Keratinocyte (primary cell): ENCODE measurements around the gene MERTK. TPM values are rescaled to one million over a fixed set of nuclear protein-coding genes. Genes with fewer than 3 reads are reported as not detected.
A peak's percentile ranks its signal among the peaks of the same experiment; 100 is the strongest.

ENCODE experiments used
- DNase-seq: peaks from one replicate; pipeline ENCODE4 v3.0.0-alpha.2; 2011; ENCODE audit warnings: low read depth, missing footprints, low spot score
- FAIRE-seq: peaks from 2 replicates; lab custom pipeline; 2011; peaks lifted over from hg19 to GRCh38; lab: Jason Lieb, UNC
- H2AFZ ChIP-seq: 2 replicates; pipeline ENCODE4 v1.6.0; 2012; ENCODE audit warnings: low read length, control low read depth, inconsistent platforms; ENCODE audit not compliant: control insufficient read depth
- H3K27ac ChIP-seq: 2 replicates; pipeline ENCODE4 v1.5.1; 2011; ENCODE audit warnings: low read length; ENCODE audit not compliant: control insufficient read depth, insufficient read depth
- H3K27me3 ChIP-seq: 3 replicates; pipeline ENCODE4 v1.6.0; 2011; ENCODE audit warnings: low read length; ENCODE audit not compliant: control insufficient read depth, insufficient read depth; ENCODE audit errors: extremely low read depth
- H3K36me3 ChIP-seq, 2 experiments: 2 replicates in 1 of 2; 3 replicates in 1 of 2; pipeline ENCODE4 v1.5.1; 2011; ENCODE audit warnings: low read length in 2 of 2, mild to moderate bottlenecking in 1 of 2; ENCODE audit not compliant: control insufficient read depth in 2 of 2, insufficient read depth in 2 of 2; ENCODE audit errors: extremely low read depth in 1 of 2
- H3K4me1 ChIP-seq: 3 replicates; pipeline ENCODE4 v1.5.1; 2011; ENCODE audit warnings: low read length; ENCODE audit not compliant: control insufficient read depth, insufficient read depth; ENCODE audit errors: extremely low read depth
- H3K4me2 ChIP-seq: 3 replicates; pipeline ENCODE4 v1.6.0; 2011; ENCODE audit warnings: low read depth, low read length; ENCODE audit not compliant: control insufficient read depth, insufficient read depth; ENCODE audit errors: extremely low read depth
- H3K4me3 ChIP-seq, 3 experiments: fragments of 200-600 bp in 1 of 3; sonication (generic) in 1 of 3; 2 replicates in 2 of 3; 3 replicates in 1 of 3; pipeline ENCODE4 v1.5.1; 2011 to 2016; ENCODE audit warnings: low read length in 3 of 3, mild to moderate bottlenecking in 3 of 3, control low read depth in 2 of 3, inconsistent platforms in 1 of 3, low read depth in 1 of 3, mixed read lengths in 1 of 3, mixed run types in 1 of 3, moderate library complexity in 1 of 3; ENCODE audit not compliant: control insufficient read depth in 2 of 3, insufficient read depth in 2 of 3; ENCODE audit errors: extremely low read depth in 1 of 3
- H3K79me2 ChIP-seq: 2 replicates; pipeline ENCODE4 v1.6.0; 2012; ENCODE audit warnings: low read length; ENCODE audit not compliant: control insufficient read depth, insufficient read depth
- H3K9ac ChIP-seq: 3 replicates; pipeline ENCODE4 v1.6.0; 2011; ENCODE audit warnings: low read length; ENCODE audit not compliant: control insufficient read depth, insufficient read depth; ENCODE audit errors: extremely low read depth
- H3K9me1 ChIP-seq: 3 replicates; pipeline ENCODE4 v1.6.0; 2011; ENCODE audit warnings: low read length; ENCODE audit not compliant: control insufficient read depth, insufficient read depth; ENCODE audit errors: extremely low read depth
- H3K9me3 ChIP-seq: 2 replicates; pipeline ENCODE4 v1.5.1; 2012; ENCODE audit warnings: low read depth, low read length; ENCODE audit not compliant: control insufficient read depth
- H4K20me1 ChIP-seq: 3 replicates; pipeline ENCODE4 v1.6.0; 2011; ENCODE audit warnings: low read length; ENCODE audit not compliant: control insufficient read depth, insufficient read depth; ENCODE audit errors: extremely low read depth
- CTCF ChIP-seq, 3 experiments: IDR thresholded peaks in 1 of 3; conservative IDR thresholded peaks in 1 of 3; optimal IDR thresholded peaks in 1 of 3; 2 replicates in 2 of 3; 3 replicates in 1 of 3; pipeline versions ENCODE3 to v1.5.1; 2011; ENCODE audit warnings: low read length in 3 of 3, mild to moderate bottlenecking in 3 of 3, moderate library complexity in 2 of 3, control low read depth in 1 of 3, inconsistent platforms in 1 of 3; ENCODE audit not compliant: insufficient read depth in 2 of 3; ENCODE audit errors: extremely low read depth in 1 of 3
- EZH2 ChIP-seq: IDR thresholded peaks from one replicate; pipeline ENCODE4 v1.6.1; 2012; ENCODE audit warnings: inconsistent platforms, mild to moderate bottlenecking, low read length, moderate library complexity
- dilution Hi-C: fragments of 300-500 bp; cut with MboI; formaldehyde crosslinking; loops from one replicate; pipeline ENCODE4 v1.7.0; 2020; ENCODE audit warnings: low sequenced_read_pairs; ENCODE audit not compliant: extremely low pct_ligation_motif_present
- polyA plus RNA-seq, 5 experiments: library from polyadenylated mRNA; depleted of rRNA in 3 of 5; stranded (reverse) in 3 of 5; stranded (forward) in 1 of 5; unstranded in 1 of 5; fragments of >200 nt; gene quantifications; 1 replicate in 1 of 5; 2 replicates in 3 of 5; 3 replicates in 1 of 5; pipeline versions ENCODE4 v1.2.1 to v1.2.3, GENCODE V29; 2011 to 2012; ENCODE audit warnings: missing spikeins in 2 of 5, low read depth in 1 of 5, low replicate concordance in 1 of 5

The MERTK gene
- polyA plus RNA-seq, 1 donor (not counting 4 experiments of a cell fraction or from before 2014, with no cell fraction given): 0.14 TPM

- Histone ChIP-seq H3K79me2 (no peaks in the 10 kb centered on the region), H3K4me2 (no peak overlapping the region), H3K4me1 (peaks cover 8% of the 10 kb centered on the region), H3K9ac (no peak overlapping the region), H3K36me3 (no peaks in the 10 kb centered on the region), H3K27ac (no peak overlapping the region), H3K27me3 (peaks cover 13% of the 10 kb centered on the region), H3K9me1 (no peaks in the 10 kb centered on the region), H4K20me1 (no peaks in the 10 kb centered on the region), H3K9me3 (no peaks in the 10 kb centered on the region), H3K4me3 (no peak overlapping the region), H2AFZ (no peak overlapping the region)
- dilution Hi-C loops: loop anchor here (25.0 kb wide), 1 partner anchor 93 kb away; no protein-coding TSS in a partner anchor
- TF ChIP-seq CTCF (optimal IDR thresholded peaks at IDR 0.05 in 1 of 3, IDR thresholded peaks at IDR 0.05 in 1 of 3, conservative IDR thresholded peaks at IDR 0.05 in 1 of 3; ENCODE audit: extremely low read depth in 1 of 3, insufficient read depth in 2 of 3, low read length in 3 of 3) (no peak), EZH2 (no peak)
- FAIRE-seq: no peak
- no peak for DNase-seq
Observed at GRCh38 chr2:112005406-112006075, 107.1 kb downstream of the MERTK start.

GRCh38 chr2:112006076-112006410 lies 107.6 kb downstream of the MERTK start:
- Histone ChIP-seq H3K4me1 (peaks cover 8% of the 10 kb centered on the region), H3K9me3 (no peaks in the 10 kb centered on the region), H2AFZ (no peak overlapping the region), H3K27ac (peak overlapping the region; percentile 3), H4K20me1 (no peaks in the 10 kb centered on the region), H3K4me2 (no peak overlapping the region), H3K9me1 (no peaks in the 10 kb centered on the region), H3K27me3 (peaks cover 13% of the 10 kb centered on the region), H3K4me3 (no peak overlapping the region), H3K79me2 (no peaks in the 10 kb centered on the region), H3K36me3 (no peaks in the 10 kb centered on the region), H3K9ac (no peak overlapping the region)
- DNase-seq: peak; percentile 26
- dilution Hi-C loops: loop anchor here (25.0 kb wide), 1 partner anchor 94 kb away; no protein-coding TSS in a partner anchor
- TF ChIP-seq CTCF (optimal IDR thresholded peaks at IDR 0.05 in 1 of 3, IDR thresholded peaks at IDR 0.05 in 1 of 3, conservative IDR thresholded peaks at IDR 0.05 in 1 of 3; ENCODE audit: extremely low read depth in 1 of 3, insufficient read depth in 2 of 3, low read length in 3 of 3) (no peak), EZH2 (no peak)
- no peak for FAIRE-seq
